HL-60 (cell line): ENCODE measurements around the gene SLC44A3.

Experiments used
- DNase-seq, 2 experiments: peaks; one replicate each; pipeline ENCODE4 v3.0.0-alpha.2; 2010 to 2020; ENCODE audit warnings: low read depth in 1 of 2, low spot score in 1 of 2
- H3K27ac ChIP-seq: fragments of 250-450 bp; sonication (Bioruptor Pico); replicated peaks from 2 replicates; pipeline ENCODE4 v1.5.1; 2020; ENCODE audit warnings: mild to moderate bottlenecking, moderate library complexity
- H3K27me3 ChIP-seq: fragments of 250-450 bp; sonication (Bioruptor Pico); 2 replicates; pipeline ENCODE4 v1.5.1; 2021; ENCODE audit warnings: mild to moderate bottlenecking, moderate library complexity; ENCODE audit not compliant: insufficient read depth, poor library complexity, severe bottlenecking
- H3K4me3 ChIP-seq: replicated peaks from 2 replicates; pipeline ENCODE4 v1.5.1; 2011; ENCODE audit warnings: mild to moderate bottlenecking, control low read depth, low read length; ENCODE audit not compliant: insufficient read depth
- CTCF ChIP-seq: IDR thresholded peaks from one replicate; pipeline ENCODE4 v1.5.1; 2011; ENCODE audit warnings: low read length, control low read depth, inconsistent platforms; ENCODE audit not compliant: insufficient read depth
- GABPA ChIP-seq: IDR thresholded peaks from 2 replicates; pipeline ENCODE4 v1.6.1; 2012; ENCODE audit warnings: low read depth
- POLR2AphosphoS5 ChIP-seq: IDR thresholded peaks from 2 replicates; pipeline ENCODE4 v1.6.1; 2012; ENCODE audit warnings: low read depth
- REST ChIP-seq: IDR thresholded peaks from 2 replicates; pipeline ENCODE4 v1.6.1; 2012; ENCODE audit warnings: low read depth; ENCODE audit not compliant: insufficient replicate concordance
- SPI1 ChIP-seq: IDR thresholded peaks from 2 replicates; pipeline ENCODE4 v1.6.1; 2012; ENCODE audit warnings: low read depth, mild to moderate bottlenecking, borderline replicate concordance

The SLC44A3 gene

GRCh38 chr1:94921977-94922376 is 101.8 kb downstream of the SLC44A3 start:
- H3K27ac ChIP-seq, result no peak overlapping the region
- DNase-seq, result no peak
- peaks cover 39% of the 10 kb centered on the region for H3K27me3 ChIP-seq
- H3K4me3 ChIP-seq, result no peak overlapping the region
- TF ChIP-seq REST, result no peak
- no peak for TF ChIP-seq POLR2AphosphoS5
- TF ChIP-seq SPI1, result no peak
- TF ChIP-seq GABPA, result no peak
- TF ChIP-seq CTCF, result no peak

- Histone ChIP-seq H3K27ac (no peak overlapping the region), H3K27me3 (peaks cover 44% of the 10 kb centered on the region), H3K4me3 (no peak overlapping the region)
- no peak for DNase-seq
- no peak for TF ChIP-seq REST
- no peak for TF ChIP-seq GABPA
- TF ChIP-seq CTCF, result no peak
- no peak for TF ChIP-seq POLR2AphosphoS5
- no peak for TF ChIP-seq SPI1
Measured at GRCh38 chr1:94922761-94923331, 102.7 kb downstream of the SLC44A3 start.

GRCh38 chr1:94925004-94925403 is 104.8 kb downstream of the SLC44A3 start:
- TF ChIP-seq POLR2AphosphoS5, result no peak
- TF ChIP-seq CTCF, result no peak
- no peak for TF ChIP-seq GABPA
- no peak for TF ChIP-seq SPI1
- TF ChIP-seq REST, result no peak
- Histone ChIP-seq H3K4me3 (no peak overlapping the region), H3K27me3 (peaks cover 55% of the 10 kb centered on the region), H3K27ac (no peak overlapping the region)
- DNase-seq, result no peak
